HepG2 (cell line): ENCODE measurements around the gene IL18R1. TPM values are rescaled to one million over a fixed set of nuclear protein-coding genes. Genes with fewer than 3 reads are reported as not detected.

ENCODE experiments used
- ATAC-seq: fragments of 200-7000 bp; cut with Tn5 transposase; 3 replicates; pipeline ENCODE4 v1.9.1; 2020; ENCODE audit warnings: mild to moderate bottlenecking, moderate library complexity
- BruUV-seq: library from RNA; stranded (reverse); fragments of 400-500 nt; replicated peaks from 2 replicates; lab custom pipeline; 2021; lab: Mats Ljungman, UMichigan
- CTCF ChIA-PET: fragments of 300-600 bp; formaldehyde crosslinking; extraction: SDS; loops from one replicate; lab custom pipeline; 2021; ENCODE audit warnings: low total read pairs, inconsistent platforms, low intra/inter-chr PET ratio; lab: Yijun Ruan, JAX
- POLR2A ChIA-PET: fragments of 350-600 bp; sonication (Branson Sonifier 250); formaldehyde crosslinking; loops from one replicate; lab custom pipeline; 2020; ENCODE audit warnings: antibody characterized with exemption, inconsistent platforms; lab: Yijun Ruan, JAX
- DNase-seq: peaks from one replicate; pipeline ENCODE4 v3.0.0-alpha.2; 2015; ENCODE audit warnings: low spot score
- FAIRE-seq: peaks from 3 replicates; lab custom pipeline; 2011; peaks lifted over from hg19 to GRCh38; lab: Jason Lieb, UNC
- H2AFZ ChIP-seq: one replicate; pipeline ENCODE4 v1.6.1; 2011; ENCODE audit warnings: low read length, inconsistent platforms
- H3K27ac ChIP-seq: fragments of 300-600 bp; 3 replicates; pipeline ENCODE4 v1.8.0; 2011; ENCODE audit warnings: mixed run types, mild to moderate bottlenecking, mixed read lengths, low read length, inconsistent platforms; ENCODE audit not compliant: insufficient read depth; ENCODE audit errors: extremely low read length
- H3K27me3 ChIP-seq, 2 experiments: fragments of 200-600 bp in 1 of 2; 2 replicates in 1 of 2; 3 replicates in 1 of 2; pipeline versions ENCODE4 v1.6.0 to v1.8.0; 2011; ENCODE audit warnings: low read length in 2 of 2, mild to moderate bottlenecking in 2 of 2, moderate library complexity in 2 of 2, inconsistent platforms in 1 of 2; ENCODE audit not compliant: insufficient read depth in 2 of 2, control insufficient read depth in 1 of 2
- H3K36me3 ChIP-seq, 2 experiments: fragments of 200-600 bp in 1 of 2; replicated peaks in 1 of 2; 2 replicates in 1 of 2; 3 replicates in 1 of 2; pipeline versions ENCODE4 v1.5.1 to v1.8.0; 2011; ENCODE audit warnings: low read length in 2 of 2, inconsistent platforms in 1 of 2; ENCODE audit not compliant: insufficient read depth in 2 of 2, control insufficient read depth in 1 of 2
- H3K4me1 ChIP-seq: 2 replicates; pipeline ENCODE4 v1.5.1; 2012; ENCODE audit warnings: low read length, inconsistent platforms; ENCODE audit not compliant: insufficient read depth
- H3K4me2 ChIP-seq: 2 replicates; pipeline ENCODE4 v1.6.0; 2011; ENCODE audit warnings: low read depth, low read length, inconsistent platforms
- H3K4me3 ChIP-seq, 3 experiments: fragments of 200-600 bp in 1 of 3; sonication (generic), shearing (Covaris generic) in 1 of 3; replicated peaks in 1 of 3; 2 replicates each; pipeline ENCODE4 v1.5.1; 2011 to 2016; ENCODE audit warnings: low read length in 3 of 3, inconsistent platforms in 2 of 3, low read depth in 2 of 3, mild to moderate bottlenecking in 2 of 3, control low read depth in 1 of 3, mixed read lengths in 1 of 3; ENCODE audit not compliant: insufficient read depth in 1 of 3
- H3K79me2 ChIP-seq: one replicate; pipeline ENCODE4 v1.6.1; 2011; ENCODE audit warnings: low read length, inconsistent platforms; ENCODE audit not compliant: insufficient read depth
- H3K9ac ChIP-seq: 2 replicates; pipeline ENCODE4 v1.6.0; 2011; ENCODE audit warnings: mild to moderate bottlenecking, low read depth, low read length, inconsistent platforms; ENCODE audit not compliant: insufficient read depth
- H3K9me3 ChIP-seq: 2 replicates; pipeline ENCODE4 v1.5.1; 2012; ENCODE audit warnings: mild to moderate bottlenecking, low read length
- H4K20me1 ChIP-seq: 2 replicates; pipeline ENCODE4 v1.6.0; 2011; ENCODE audit warnings: inconsistent platforms, mild to moderate bottlenecking, low read length, moderate library complexity; ENCODE audit not compliant: insufficient read depth
- ATF7 ChIP-seq, 2 experiments: fragments of 450-650 bp in 1 of 2; sonication (generic) in 1 of 2; formaldehyde crosslinking in 1 of 2; IDR thresholded peaks; 2 replicates each; pipeline versions ENCODE4 v1.4.0 to v1.6.1; 2016 to 2020; ENCODE audit warnings: antibody characterized with exemption in 1 of 2, mild to moderate bottlenecking in 1 of 2, missing genetic modification reagents in 1 of 2
- EED ChIP-seq: sonication (generic); formaldehyde crosslinking; IDR thresholded peaks from 2 replicates; pipeline ENCODE4 v1.5.0; 2020; ENCODE audit warnings: mild to moderate bottlenecking, missing genetic modification reagents
- FOXA1 ChIP-seq, 2 experiments: fragments of 450-650 bp in 1 of 2; sonication (generic) in 1 of 2; formaldehyde crosslinking in 1 of 2; IDR thresholded peaks; 2 replicates each; pipeline versions ENCODE4 v1.4.0 to v1.6.1; 2016 to 2020; ENCODE audit warnings: missing genetic modification reagents in 1 of 2
- PHF8 ChIP-seq: sonication (generic); formaldehyde crosslinking; IDR thresholded peaks from 2 replicates; pipeline ENCODE4 v1.5.0; 2020; ENCODE audit warnings: missing genetic modification reagents
- RXRA ChIP-seq: sonication (generic); formaldehyde crosslinking; IDR thresholded peaks from 2 replicates; pipeline ENCODE4 v1.5.1; 2020; ENCODE audit warnings: missing genetic modification reagents
- ZNF10 ChIP-seq: sonication (generic); formaldehyde crosslinking; IDR thresholded peaks from 2 replicates; pipeline ENCODE4 v1.4.0; 2020; ENCODE audit warnings: mild to moderate bottlenecking, low read depth, missing genetic modification reagents, borderline replicate concordance
- ZNF296 ChIP-seq: sonication (generic); formaldehyde crosslinking; conservative IDR thresholded peaks from 2 replicates; pipeline ENCODE4 v1.5.0; 2020; ENCODE audit warnings: mild to moderate bottlenecking, missing genetic modification reagents
- ZNF350 ChIP-seq: sonication (generic); formaldehyde crosslinking; IDR thresholded peaks from 2 replicates; pipeline ENCODE4 v1.4.0; 2020; ENCODE audit warnings: mild to moderate bottlenecking, low read depth, missing genetic modification reagents, borderline replicate concordance
- ZNF567 ChIP-seq: sonication (generic); formaldehyde crosslinking; IDR thresholded peaks from 2 replicates; pipeline ENCODE4 v1.8.1; 2023; ENCODE audit warnings: mild to moderate bottlenecking, missing genetic modification reagents, borderline replicate concordance
- WGBS: methylation state at CpG from one replicate; pipeline ENCODE4 v1.1.6; 2017; ENCODE audit warnings: low lambda C conversion rate; 5-methylcytosine and 5-hydroxymethylcytosine counted together
- in situ Hi-C: cut with HindIII; loops from 2 replicates; pipeline ENCODE4 v1.10.0; 2017; ENCODE audit warnings: low pct_unique_long_range_greater_than_20kb; ENCODE audit not compliant: extremely low pct_ligation_motif_present
- intact Hi-C: fragments of 100-400 bp; cut with micrococcal nuclease; formaldehyde crosslinking; loops from one replicate; pipeline ENCODE4 v1.10.0; 2022; ENCODE audit not compliant: unreplicated experiment
- polyA plus RNA-seq, 8 experiments: library from polyadenylated mRNA; depleted of rRNA in 3 of 8; stranded (reverse) in 7 of 8; unstranded in 1 of 8; fragments of >200 nt; fragmentation: Illumina TruSeq in 4 of 8; extraction: Trizol in 4 of 8; gene quantifications; 2 replicates each; pipeline versions ENCODE4 v1.2.1 to v1.2.3, GENCODE V29; 2011 to 2016; ENCODE audit warnings: low read depth in 4 of 8, missing spikeins in 1 of 8, mixed read lengths in 1 of 8; ENCODE audit not compliant: insufficient read depth in 1 of 8
- total RNA-seq, 5 experiments: library from RNA; depleted of rRNA; stranded (reverse); fragments of >200 nt; fragmentation: Illumina TruSeq; extraction: Trizol; gene quantifications; 2 replicates each; pipeline ENCODE4 v1.2.3, GENCODE V29; 2016; ENCODE audit warnings: low read depth in 1 of 5
- TF ChIP-seq, protein P1 (sequence below): sonication (generic); formaldehyde crosslinking; IDR thresholded peaks from 2 replicates; pipeline ENCODE4 v1.4.0; 2020; ENCODE audit warnings: missing genetic modification reagents

Gene IL18R1
- total and polyA plus RNA-seq, 2 of the 13 experiments (the other 11 are each of a cell fraction or from before 2014, with no cell fraction given) = 0.01 to 0.04 TPM

DNA sequence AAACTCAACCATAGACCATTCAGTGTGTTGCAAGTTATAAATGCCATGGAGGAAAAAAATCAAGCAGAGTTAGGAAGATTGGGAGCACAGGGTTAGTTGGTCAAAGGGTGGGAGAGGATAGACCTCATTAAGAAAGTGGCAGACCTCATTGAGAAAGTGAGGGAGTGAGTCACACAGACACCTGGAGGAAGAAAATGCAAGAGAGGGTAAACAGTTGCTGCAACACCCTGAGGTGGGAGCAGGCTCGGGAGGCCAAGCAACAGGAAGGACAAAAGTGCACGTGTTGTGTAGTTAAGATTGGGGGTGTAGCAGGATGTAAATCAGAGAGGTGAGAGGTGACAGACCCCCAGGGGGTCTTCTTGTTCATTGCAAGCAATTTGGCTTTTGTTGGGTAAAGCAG, 37.9 kb upstream of the IL18R1 start (continued):
- TF ChIP-seq ZNF296 (no peak), ZNF567 (no peak), EED (no peak), FOXA1 (IDR thresholded peaks at IDR 0.05) (no peak), FOXA1 (CRISPR knock-in tag; IDR thresholded peaks at IDR 0.05) (no peak)

- intact Hi-C loops = no loop called here
- 16% methylated on average over 2 of the region's 2 CpGs for WGBS
Observed at GRCh38 chr2:102318437-102318836, 37.2 kb upstream of the IL18R1 start.

More at GRCh38 chr2:102318437-102318836, 37.2 kb upstream of the IL18R1 start:
- Histone ChIP-seq H3K4me3 (no peak overlapping the region), H3K27ac (no peak overlapping the region), H3K27me3 (peaks cover 0 to 6% of the 10 kb centered on the region in 2 experiments; a peak in 1 of 5 replicates), H3K4me2 (no peak overlapping the region), H4K20me1 (no peaks in the 10 kb centered on the region), H3K9me3 (no peaks in the 10 kb centered on the region), H2AFZ (no peak overlapping the region), H3K79me2 (no peaks in the 10 kb centered on the region), H3K9ac (no peak overlapping the region), H3K4me1 (no peaks in the 10 kb centered on the region), H3K36me3 (no peaks in the 10 kb centered on the region)
- no TSS peak for BruUV-seq
- TF ChIP-seq PHF8 (CRISPR knock-in tag) (no peak), RXRA (CRISPR knock-in tag) (no peak), ZNF10 (CRISPR knock-in tag) (no peak), ZNF350 (CRISPR knock-in tag) (no peak), ATF7 (IDR thresholded peaks at IDR 0.05) (peak; percentile 85), ATF7 (CRISPR knock-in tag; IDR thresholded peaks at IDR 0.05) (no peak)
- TF ChIP-seq, protein P1, sequence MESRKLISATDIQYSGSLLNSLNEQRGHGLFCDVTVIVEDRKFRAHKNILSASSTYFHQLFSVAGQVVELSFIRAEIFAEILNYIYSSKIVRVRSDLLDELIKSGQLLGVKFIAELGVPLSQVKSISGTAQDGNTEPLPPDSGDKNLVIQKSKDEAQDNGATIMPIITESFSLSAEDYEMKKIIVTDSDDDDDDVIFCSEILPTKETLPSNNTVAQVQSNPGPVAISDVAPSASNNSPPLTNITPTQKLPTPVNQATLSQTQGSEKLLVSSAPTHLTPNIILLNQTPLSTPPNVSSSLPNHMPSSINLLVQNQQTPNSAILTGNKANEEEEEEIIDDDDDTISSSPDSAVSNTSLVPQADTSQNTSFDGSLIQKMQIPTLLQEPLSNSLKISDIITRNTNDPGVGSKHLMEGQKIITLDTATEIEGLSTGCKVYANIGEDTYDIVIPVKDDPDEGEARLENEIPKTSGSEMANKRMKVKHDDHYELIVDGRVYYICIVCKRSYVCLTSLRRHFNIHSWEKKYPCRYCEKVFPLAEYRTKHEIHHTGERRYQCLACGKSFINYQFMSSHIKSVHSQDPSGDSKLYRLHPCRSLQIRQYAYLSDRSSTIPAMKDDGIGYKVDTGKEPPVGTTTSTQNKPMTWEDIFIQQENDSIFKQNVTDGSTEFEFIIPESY (CRISPR knock-in tag) = no peak
- FAIRE-seq = no peak
- POLR2A ChIA-PET = no interaction called here
- in situ Hi-C loops = no loop called here
- CTCF ChIA-PET = no interaction called here
- peak; percentile 60; the same call in 2 of the 3 replicates for ATAC-seq
- no peak for DNase-seq
